GM12878 (cell line): Measurements from ENCODE around the gene NMUR2. TPM values are rescaled to one million over a fixed set of nuclear protein-coding genes. Genes with fewer than 3 reads are reported as not detected.
A peak's percentile ranks its signal among the peaks of the same experiment; 100 is the strongest.

Source experiments
- ATAC-seq: fragments of 200-7000 bp; cut with Tn5 transposase; 3 replicates; pipeline ENCODE4 v1.9.1; 2020; ENCODE audit warnings: mild to moderate bottlenecking, moderate library complexity
- BruUV-seq: library from RNA; stranded (reverse); fragments of 400-500 nt; replicated peaks from 2 replicates; lab custom pipeline; 2021; lab: Mats Ljungman, UMichigan
- CTCF ChIA-PET: fragments of 300-600 bp; sonication (Branson Sonifier 250); formaldehyde crosslinking; extraction: SDS; loops from one replicate; lab custom pipeline; 2021; ENCODE audit warnings: inconsistent platforms; lab: Yijun Ruan, JAX
- POLR2A ChIA-PET: fragments of 350-600 bp; formaldehyde crosslinking; extraction: SDS; loops from one replicate; lab custom pipeline; 2021; ENCODE audit warnings: inconsistent platforms; lab: Charles Lee
- RAD21 ChIA-PET: fragments of 300-600 bp; sonication (Branson Sonifier 250); formaldehyde crosslinking; loops from one replicate; lab custom pipeline; 2023; ENCODE audit warnings: antibody characterized with exemption; ENCODE audit not compliant: unreplicated experiment; lab: Charles Lee
- SMC1A ChIA-PET: fragments of 300-600 bp; sonication (Branson Sonifier 250); formaldehyde crosslinking; loops from one replicate; lab custom pipeline; 2023; ENCODE audit not compliant: unreplicated experiment, uncharacterized antibody; lab: Charles Lee
- DNase-seq: peaks from one replicate; pipeline ENCODE4 v3.0.0-alpha.2; 2011; ENCODE audit warnings: low read depth, low spot score
- FAIRE-seq: peaks from 3 replicates; lab custom pipeline; 2011; peaks lifted over from hg19 to GRCh38; lab: Jason Lieb, UNC
- H2AFZ ChIP-seq: 2 replicates; pipeline ENCODE4 v1.6.0; 2011; ENCODE audit warnings: low read depth, low read length, control low read depth; ENCODE audit not compliant: control insufficient read depth
- H3K27ac ChIP-seq: 2 replicates; pipeline ENCODE4 v1.5.1; 2011; ENCODE audit warnings: control low read depth; ENCODE audit not compliant: control insufficient read depth, insufficient read depth
- H3K27me3 ChIP-seq, 2 experiments: replicated peaks in 1 of 2; 2 replicates each; pipeline versions ENCODE4 v1.6.0 to v1.6.1; 2011; ENCODE audit warnings: low read length in 1 of 2; ENCODE audit not compliant: control insufficient read depth in 2 of 2, insufficient read depth in 2 of 2
- H3K36me3 ChIP-seq, 2 experiments: 2 replicates each; pipeline ENCODE4 v1.5.1; 2011; ENCODE audit warnings: low read length in 1 of 2; ENCODE audit not compliant: control insufficient read depth in 2 of 2, insufficient read depth in 2 of 2
- H3K4me1 ChIP-seq: 2 replicates; pipeline ENCODE4 v1.6.1; 2011; ENCODE audit warnings: mild to moderate bottlenecking, low read length, moderate library complexity, mixed read lengths; ENCODE audit not compliant: control insufficient read depth, insufficient read depth
- H3K4me2 ChIP-seq: 2 replicates; pipeline ENCODE4 v1.6.0; 2011; ENCODE audit warnings: control low read depth; ENCODE audit not compliant: control insufficient read depth, insufficient read depth
- H3K4me3 ChIP-seq: fragments of 200-600 bp; sonication (generic); 2 replicates; pipeline ENCODE4 v1.5.1; 2016
- H3K79me2 ChIP-seq: 2 replicates; pipeline ENCODE4 v1.6.0; 2011; ENCODE audit warnings: low read length; ENCODE audit not compliant: control insufficient read depth, insufficient read depth
- H3K9ac ChIP-seq: 2 replicates; pipeline ENCODE4 v1.8.0; 2011; ENCODE audit warnings: low read length, control low read depth, mixed read lengths; ENCODE audit not compliant: control insufficient read depth, insufficient read depth
- H3K9me3 ChIP-seq: replicated peaks from 3 replicates; pipeline ENCODE4 v1.5.1; 2011; ENCODE audit warnings: mild to moderate bottlenecking, low read length; ENCODE audit not compliant: control insufficient read depth, insufficient read depth
- H4K20me1 ChIP-seq: 2 replicates; pipeline ENCODE4 v1.6.0; 2011; ENCODE audit not compliant: control insufficient read depth, insufficient read depth
- CHD1 ChIP-seq: IDR thresholded peaks from 2 replicates; pipeline ENCODE4 v1.6.1; 2012; ENCODE audit warnings: low read depth, low read length, improper control_type of control experiment
- EP300 ChIP-seq, 2 experiments: fragments of 150-350 bp in 1 of 2; IDR thresholded peaks; 2 replicates each; pipeline ENCODE4 v1.6.1; 2011 to 2012; ENCODE audit warnings: low read depth in 2 of 2, low read length in 2 of 2, borderline replicate concordance in 1 of 2, improper control_type of control experiment in 1 of 2, inconsistent platforms in 1 of 2; ENCODE audit not compliant: control insufficient read depth in 1 of 2
- HDAC6 ChIP-seq: fragments of 200-600 bp; sonication (generic); IDR thresholded peaks from one replicate; pipeline ENCODE4 v1.8.0; 2017; ENCODE audit warnings: antibody characterized with exemption; ENCODE audit not compliant: unreplicated experiment
- IKZF1 ChIP-seq: fragments of 450-650 bp; conservative IDR thresholded peaks from 2 replicates; pipeline ENCODE4 v1.6.1; 2017; ENCODE audit warnings: antibody characterized with exemption, mild to moderate bottlenecking
- JUNB ChIP-seq: IDR thresholded peaks from 2 replicates; pipeline ENCODE4 v1.6.1; 2016; ENCODE audit warnings: antibody characterized with exemption, mild to moderate bottlenecking
- RB1 ChIP-seq: fragments of 450-650 bp; formaldehyde crosslinking; IDR thresholded peaks from 2 replicates; pipeline ENCODE4 v1.6.1; 2017; ENCODE audit warnings: mild to moderate bottlenecking, borderline replicate concordance
- STAT3 ChIP-seq: IDR thresholded peaks from 2 replicates; pipeline ENCODE4 v1.6.1; 2011; ENCODE audit warnings: low read depth, low read length, improper control_type of control experiment
- TCF7 ChIP-seq: IDR thresholded peaks from 2 replicates; pipeline ENCODE4 v1.6.1; 2014; ENCODE audit warnings: antibody characterized with exemption, borderline replicate concordance
- ZZZ3 ChIP-seq: IDR thresholded peaks from 2 replicates; pipeline ENCODE4 v1.6.1; 2011; ENCODE audit warnings: low read depth; ENCODE audit not compliant: control insufficient read depth, insufficient read length
- WGBS: methylation state at CpG from one replicate; pipeline ENCODE4 v1.1.6; 2016; ENCODE audit warnings: low lambda C conversion rate; ENCODE audit not compliant: insufficient replicate concordance, insufficient coverage; ENCODE audit errors: missing lambda C conversion rate; 5-methylcytosine and 5-hydroxymethylcytosine counted together
- in situ Hi-C: fragments of 300-500 bp; cut with MboI; formaldehyde crosslinking; loops from 9 replicates; pipeline ENCODE4 v1.14.3; 2018; ENCODE audit warnings: mixed read lengths
- intact Hi-C: fragments of 100-400 bp; cut with micrococcal nuclease; formaldehyde crosslinking; loops from one replicate; pipeline ENCODE4 v1.14.2; 2022; ENCODE audit not compliant: unreplicated experiment
- polyA plus RNA-seq, 11 experiments: library from polyadenylated mRNA; depleted of rRNA in 4 of 11; unstranded in 6 of 11; stranded (reverse) in 5 of 11; fragments of >200 nt; fragmentation: Nextera tagmentation in 4 of 11; fragmentation: Illumina TruSeq in 1 of 11; extraction: Ambion mirVana in 4 of 11; extraction: Trizol in 1 of 11; gene quantifications; 1 replicate in 1 of 11; 2 replicates in 10 of 11; pipeline versions ENCODE4 v1.2.1 to v1.2.3, GENCODE V29; 2011 to 2016; ENCODE audit warnings: inconsistent platforms in 2 of 11, missing spikeins in 2 of 11, low read depth in 1 of 11
- total RNA-seq, 4 experiments: library from RNA; depleted of rRNA in 3 of 4; stranded (reverse); fragments of >200 nt in 3 of 4; fragmentation: Illumina TruSeq in 1 of 4; extraction: Trizol in 1 of 4; gene quantifications; 2 replicates each; pipeline versions ENCODE4 v1.2.1 to v1.2.3, GENCODE V29; 2013 to 2021
- TF ChIP-seq, protein P1 (sequence below): fragments of 450-650 bp; conservative IDR thresholded peaks from 2 replicates; pipeline ENCODE4 v1.6.1; 2017; ENCODE audit warnings: mild to moderate bottlenecking, moderate library complexity
- TF ChIP-seq, protein P2 (sequence below): fragments of 450-650 bp; IDR thresholded peaks from 2 replicates; pipeline ENCODE4 v1.6.1; 2017; ENCODE audit warnings: antibody characterized with exemption, mild to moderate bottlenecking, moderate library complexity
- TF ChIP-seq, protein P3 (sequence below): IDR thresholded peaks from 2 replicates; pipeline ENCODE4 v1.6.1; 2012; ENCODE audit warnings: low read depth, low read length, improper control_type of control experiment
- TF ChIP-seq, protein P4 (sequence below): fragments of 450-650 bp; IDR thresholded peaks from 2 replicates; pipeline ENCODE4 v1.6.1; 2018; ENCODE audit warnings: borderline replicate concordance, mild to moderate bottlenecking; ENCODE audit not compliant: partially characterized antibody

Gene NMUR2
- total and polyA plus RNA-seq, 10 of the 15 experiments (the other 5 are each of a cell fraction or from before 2014, with no cell fraction given), result 0.06 to 0.11 (median 0.06) TPM; not detected in 7

DNA sequence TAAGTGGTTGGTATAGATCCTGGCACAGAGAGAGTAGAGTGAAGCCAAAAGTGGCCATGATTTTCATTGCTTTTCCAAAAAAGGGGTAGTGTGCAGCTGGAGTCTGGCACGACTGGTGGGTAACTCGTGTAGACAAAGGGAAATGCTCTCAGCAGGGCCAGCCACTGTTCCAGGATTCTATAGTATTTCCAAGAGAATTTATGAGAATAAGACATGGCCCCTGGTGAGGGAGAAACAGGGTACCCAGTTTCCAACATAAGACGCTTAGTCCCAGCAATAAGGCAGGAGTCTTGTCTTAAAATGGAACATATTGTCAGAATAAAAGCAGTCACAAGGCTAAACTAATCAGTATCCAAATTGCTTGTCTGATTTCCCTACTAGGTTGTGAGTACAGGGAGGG, 52.1 kb downstream of the NMUR2 start (continued):
- TF ChIP-seq, protein P1, sequence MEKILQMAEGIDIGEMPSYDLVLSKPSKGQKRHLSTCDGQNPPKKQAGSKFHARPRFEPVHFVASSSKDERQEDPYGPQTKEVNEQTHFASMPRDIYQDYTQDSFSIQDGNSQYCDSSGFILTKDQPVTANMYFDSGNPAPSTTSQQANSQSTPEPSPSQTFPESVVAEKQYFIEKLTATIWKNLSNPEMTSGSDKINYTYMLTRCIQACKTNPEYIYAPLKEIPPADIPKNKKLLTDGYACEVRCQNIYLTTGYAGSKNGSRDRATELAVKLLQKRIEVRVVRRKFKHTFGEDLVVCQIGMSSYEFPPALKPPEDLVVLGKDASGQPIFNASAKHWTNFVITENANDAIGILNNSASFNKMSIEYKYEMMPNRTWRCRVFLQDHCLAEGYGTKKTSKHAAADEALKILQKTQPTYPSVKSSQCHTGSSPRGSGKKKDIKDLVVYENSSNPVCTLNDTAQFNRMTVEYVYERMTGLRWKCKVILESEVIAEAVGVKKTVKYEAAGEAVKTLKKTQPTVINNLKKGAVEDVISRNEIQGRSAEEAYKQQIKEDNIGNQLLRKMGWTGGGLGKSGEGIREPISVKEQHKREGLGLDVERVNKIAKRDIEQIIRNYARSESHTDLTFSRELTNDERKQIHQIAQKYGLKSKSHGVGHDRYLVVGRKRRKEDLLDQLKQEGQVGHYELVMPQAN, result no peak
- TF ChIP-seq CHD1 (no peak), ZZZ3 (no peak)

DNA sequence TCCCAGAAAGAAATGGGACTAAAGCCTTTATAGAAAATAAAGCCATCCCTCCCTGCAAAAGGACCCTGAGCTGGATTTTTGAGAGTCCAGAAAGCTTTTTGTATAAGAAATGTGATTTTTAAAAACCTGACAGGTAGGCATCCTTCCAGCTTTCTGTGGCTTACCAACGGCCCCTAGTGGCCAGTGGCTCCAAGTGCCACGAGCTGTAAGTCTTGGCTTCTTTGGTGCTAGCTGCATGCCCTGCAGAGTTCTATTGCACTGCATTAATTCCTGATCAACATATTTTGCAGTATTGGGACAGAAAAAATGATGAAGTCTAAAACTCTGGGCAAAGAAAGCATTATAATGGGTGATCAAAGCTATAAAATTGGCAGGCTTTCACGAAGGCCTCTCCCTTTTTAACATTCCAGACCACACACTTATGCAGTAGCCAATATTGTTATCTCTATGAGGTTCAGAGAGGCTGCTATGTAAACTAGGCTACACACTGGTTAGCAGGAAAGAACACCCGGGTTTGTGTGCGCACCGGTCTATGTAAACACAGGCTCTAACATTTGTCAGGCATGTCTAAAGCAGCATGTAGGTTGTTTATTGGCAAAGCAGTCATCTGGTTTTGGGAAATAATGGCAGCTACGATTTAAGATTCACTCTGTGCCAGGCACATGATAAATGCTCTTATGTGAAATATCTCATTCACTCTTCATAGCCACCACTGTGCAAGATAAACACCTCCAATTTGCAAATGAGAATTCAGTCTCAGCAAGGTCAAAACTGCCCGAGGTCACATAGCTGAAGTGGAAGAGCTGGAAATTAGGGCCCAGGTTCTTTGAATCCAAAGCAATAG, 55.2 kb downstream of the NMUR2 start:
- Histone ChIP-seq H3K9me3 (no peaks in the 10 kb centered on the region), H3K4me3 (no peak overlapping the region), H3K4me1 (no peaks in the 10 kb centered on the region), H3K4me2 (no peak overlapping the region), H3K27me3 (no peaks in the 10 kb centered on the region), H4K20me1 (no peaks in the 10 kb centered on the region), H3K27ac (no peak overlapping the region), H3K9ac (no peak overlapping the region), H3K79me2 (no peaks in the 10 kb centered on the region), H2AFZ (no peak overlapping the region), H3K36me3 (no peaks in the 10 kb centered on the region)
- WGBS, result 14% methylated on average over 8 of the region's 8 CpGs
- ATAC-seq, result peak; percentile 92
- ChIA-PET POLR2A (no interaction called here), RAD21 (interaction anchor here (0.6 to 3.6 kb wide), 10 partner anchors 154 to 1615 kb away, joined by 3 to 51 read pairs (median 4); partner anchors contain the start of gene SLC36A1), CTCF (interaction anchor here (0.6 to 4.9 kb wide), 40 partner anchors 9 to 830 kb away, joined by 3 to 85 read pairs (median 3); partner anchors contain the start of gene NMUR2), SMC1A (interaction anchor here (0.8 to 4.8 kb wide), 10 partner anchors 11 to 691 kb away, joined by 3 to 38 read pairs (median 4); no protein-coding TSS in a partner anchor)
- DNase-seq, result no peak
- intact Hi-C loops (loop anchor here (1.0 to 5.0 kb wide), 2 partner anchors 525 to 693 kb away; no protein-coding TSS in a partner anchor), in situ Hi-C loops (no loop called here)
- FAIRE-seq, result no peak
- BruUV-seq, result no TSS peak
- TF ChIP-seq, protein P2, sequence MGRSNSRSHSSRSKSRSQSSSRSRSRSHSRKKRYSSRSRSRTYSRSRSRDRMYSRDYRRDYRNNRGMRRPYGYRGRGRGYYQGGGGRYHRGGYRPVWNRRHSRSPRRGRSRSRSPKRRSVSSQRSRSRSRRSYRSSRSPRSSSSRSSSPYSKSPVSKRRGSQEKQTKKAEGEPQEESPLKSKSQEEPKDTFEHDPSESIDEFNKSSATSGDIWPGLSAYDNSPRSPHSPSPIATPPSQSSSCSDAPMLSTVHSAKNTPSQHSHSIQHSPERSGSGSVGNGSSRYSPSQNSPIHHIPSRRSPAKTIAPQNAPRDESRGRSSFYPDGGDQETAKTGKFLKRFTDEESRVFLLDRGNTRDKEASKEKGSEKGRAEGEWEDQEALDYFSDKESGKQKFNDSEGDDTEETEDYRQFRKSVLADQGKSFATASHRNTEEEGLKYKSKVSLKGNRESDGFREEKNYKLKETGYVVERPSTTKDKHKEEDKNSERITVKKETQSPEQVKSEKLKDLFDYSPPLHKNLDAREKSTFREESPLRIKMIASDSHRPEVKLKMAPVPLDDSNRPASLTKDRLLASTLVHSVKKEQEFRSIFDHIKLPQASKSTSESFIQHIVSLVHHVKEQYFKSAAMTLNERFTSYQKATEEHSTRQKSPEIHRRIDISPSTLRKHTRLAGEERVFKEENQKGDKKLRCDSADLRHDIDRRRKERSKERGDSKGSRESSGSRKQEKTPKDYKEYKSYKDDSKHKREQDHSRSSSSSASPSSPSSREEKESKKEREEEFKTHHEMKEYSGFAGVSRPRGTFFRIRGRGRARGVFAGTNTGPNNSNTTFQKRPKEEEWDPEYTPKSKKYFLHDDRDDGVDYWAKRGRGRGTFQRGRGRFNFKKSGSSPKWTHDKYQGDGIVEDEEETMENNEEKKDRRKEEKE, result no peak
- no peak for TF ChIP-seq EP300 (IDR thresholded peaks at IDR 0.05; ENCODE audit: borderline replicate concordance in 1 of 2, control insufficient read depth in 1 of 2, low read depth in 2 of 2, low read length in 2 of 2)
- TF ChIP-seq RB1, result no peak
- TF ChIP-seq JUNB, result no peak
- TF ChIP-seq, protein P3, sequence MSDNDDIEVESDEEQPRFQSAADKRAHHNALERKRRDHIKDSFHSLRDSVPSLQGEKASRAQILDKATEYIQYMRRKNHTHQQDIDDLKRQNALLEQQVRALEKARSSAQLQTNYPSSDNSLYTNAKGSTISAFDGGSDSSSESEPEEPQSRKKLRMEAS, result no peak
- TF ChIP-seq TCF7, result no peak
- no peak for TF ChIP-seq HDAC6
- no peak for TF ChIP-seq STAT3
- TF ChIP-seq, protein P4, sequence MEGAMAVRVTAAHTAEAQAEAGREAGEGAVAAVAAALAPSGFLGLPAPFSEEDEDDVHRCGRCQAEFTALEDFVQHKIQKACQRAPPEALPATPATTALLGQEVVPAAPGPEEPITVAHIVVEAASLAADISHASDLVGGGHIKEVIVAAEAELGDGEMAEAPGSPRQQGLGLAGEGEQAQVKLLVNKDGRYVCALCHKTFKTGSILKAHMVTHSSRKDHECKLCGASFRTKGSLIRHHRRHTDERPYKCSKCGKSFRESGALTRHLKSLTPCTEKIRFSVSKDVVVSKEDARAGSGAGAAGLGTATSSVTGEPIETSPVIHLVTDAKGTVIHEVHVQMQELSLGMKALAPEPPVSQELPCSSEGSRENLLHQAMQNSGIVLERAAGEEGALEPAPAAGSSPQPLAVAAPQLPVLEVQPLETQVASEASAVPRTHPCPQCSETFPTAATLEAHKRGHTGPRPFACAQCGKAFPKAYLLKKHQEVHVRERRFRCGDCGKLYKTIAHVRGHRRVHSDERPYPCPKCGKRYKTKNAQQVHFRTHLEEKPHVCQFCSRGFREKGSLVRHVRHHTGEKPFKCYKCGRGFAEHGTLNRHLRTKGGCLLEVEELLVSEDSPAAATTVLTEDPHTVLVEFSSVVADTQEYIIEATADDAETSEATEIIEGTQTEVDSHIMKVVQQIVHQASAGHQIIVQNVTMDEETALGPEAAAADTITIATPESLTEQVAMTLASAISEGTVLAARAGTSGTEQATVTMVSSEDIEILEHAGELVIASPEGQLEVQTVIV, result no peak
- TF ChIP-seq IKZF1, result no peak
